HCT116 (cell line): ENCODE results near the gene TDRD9. TPM values are rescaled to one million over a fixed set of nuclear protein-coding genes. Genes with fewer than 3 reads are reported as not detected.

Experiments used
- ATAC-seq: fragments of 200-7000 bp; cut with Tn5 transposase; 2 replicates; pipeline ENCODE4 v1.9.1; 2020; ENCODE audit warnings: mild to moderate bottlenecking, moderate library complexity
- BruUV-seq: library from RNA; stranded (reverse); fragments of 400-500 nt; replicated peaks from 2 replicates; lab custom pipeline; 2021; lab: Mats Ljungman, UMichigan
- CTCF ChIA-PET: fragments of 300-600 bp; sonication (Branson Sonifier 250); formaldehyde crosslinking; loops from one replicate; lab custom pipeline; 2021; ENCODE audit warnings: antibody characterized with exemption; lab: Charles Lee
- POLR2A ChIA-PET: fragments of 300-600, 350-600 bp; sonication (Branson Sonifier 250); formaldehyde crosslinking; loops from one replicate; lab custom pipeline; 2021; ENCODE audit warnings: antibody characterized with exemption; lab: Charles Lee
- RAD21 ChIA-PET, 2 experiments: fragments of 300-600 bp; sonication (Branson Sonifier 250); formaldehyde crosslinking; loops; one replicate each; lab custom pipeline; 2023; ENCODE audit warnings: low total read pairs in 2 of 2; ENCODE audit not compliant: uncharacterized antibody in 2 of 2, unreplicated experiment in 2 of 2, low non-redundant PET in 1 of 2; lab: Charles Lee
- DNase-seq: peaks from one replicate; pipeline ENCODE4 v3.0.0-alpha.2; 2010; ENCODE audit warnings: low read depth, low spot score
- H2AFZ ChIP-seq: fragments of 200-600 bp; shearing (Covaris generic), sonication (generic); 2 replicates; pipeline ENCODE4 v1.6.1; 2017; ENCODE audit warnings: low read depth, mixed run types, mixed read lengths, antibody characterized with exemption, low read length; ENCODE audit not compliant: poor library complexity, severe bottlenecking
- H3K27ac ChIP-seq: 2 replicates; pipeline ENCODE4 v1.5.1; 2012; ENCODE audit warnings: low read depth, low read length
- H3K27me3 ChIP-seq: fragments of 200-600 bp; sonication (generic); 2 replicates; pipeline ENCODE4 v1.6.1; 2016; ENCODE audit warnings: mixed run types, low read length, mixed read lengths; ENCODE audit not compliant: insufficient read depth
- H3K36me3 ChIP-seq, 2 experiments: fragments of 200-500 bp in 1 of 2; fragments of 200-600 bp in 1 of 2; sonication (Bioruptor generic) in 1 of 2; sonication (generic) in 1 of 2; 2 replicates each; pipeline versions ENCODE4 v1.5.1 to v1.6.1; 2014 to 2016; ENCODE audit warnings: low read length in 2 of 2, inconsistent platforms in 1 of 2, mixed read lengths in 1 of 2, mixed run types in 1 of 2; ENCODE audit not compliant: insufficient read depth in 2 of 2, control insufficient read depth in 1 of 2
- H3K4me1 ChIP-seq, 2 experiments: fragments of 200-600 bp in 1 of 2; sonication (generic) in 1 of 2; 2 replicates each; pipeline versions ENCODE4 v1.5.1 to v1.6.1; 2012 to 2017; ENCODE audit warnings: low read length in 2 of 2, inconsistent platforms in 1 of 2, mild to moderate bottlenecking in 1 of 2, mixed read lengths in 1 of 2, mixed run types in 1 of 2, moderate library complexity in 1 of 2; ENCODE audit not compliant: insufficient read depth in 2 of 2, control insufficient read depth in 1 of 2
- H3K4me2 ChIP-seq: fragments of 200-600 bp; sonication (generic); 2 replicates; pipeline ENCODE4 v1.6.1; 2017; ENCODE audit warnings: mixed run types, low read length, mixed read lengths
- H3K4me3 ChIP-seq, 2 experiments: fragments of 200-600 bp in 1 of 2; sonication (generic) in 1 of 2; replicated peaks in 1 of 2; 2 replicates each; pipeline ENCODE4 v1.5.1; 2011 to 2016; ENCODE audit warnings: low read length in 2 of 2, control low read depth in 1 of 2, low read depth in 1 of 2, mild to moderate bottlenecking in 1 of 2, mixed read lengths in 1 of 2, mixed run types in 1 of 2
- H3K79me2 ChIP-seq: fragments of 200-600 bp; sonication (generic); 2 replicates; pipeline ENCODE4 v1.6.1; 2017; ENCODE audit warnings: mild to moderate bottlenecking, mixed run types, low read length, moderate library complexity, mixed read lengths; ENCODE audit not compliant: insufficient read depth
- H3K9ac ChIP-seq: fragments of 200-600 bp; sonication (generic); 2 replicates; pipeline ENCODE4 v1.6.1; 2016; ENCODE audit warnings: low read length, mixed read lengths
- H3K9me2 ChIP-seq: fragments of 200-600 bp; sonication (generic), shearing (Covaris generic); 2 replicates; pipeline ENCODE4 v1.6.1; 2017; ENCODE audit warnings: mixed run types, mild to moderate bottlenecking, moderate library complexity; ENCODE audit not compliant: insufficient read depth
- H3K9me3 ChIP-seq, 2 experiments: fragments of 200-500 bp in 1 of 2; fragments of 200-600 bp in 1 of 2; sonication (Bioruptor generic) in 1 of 2; sonication (generic) in 1 of 2; 2 replicates each; pipeline ENCODE4 v1.6.1; 2014 to 2017; ENCODE audit warnings: low read length in 2 of 2, mixed read lengths in 2 of 2, inconsistent platforms in 1 of 2, low read depth in 1 of 2, mild to moderate bottlenecking in 1 of 2, mixed run types in 1 of 2, moderate library complexity in 1 of 2; ENCODE audit not compliant: control insufficient read depth in 1 of 2, insufficient read depth in 1 of 2
- H4K20me1 ChIP-seq: fragments of 200-600 bp; sonication (generic), shearing (Covaris generic); 2 replicates; pipeline ENCODE4 v1.6.1; 2017; ENCODE audit warnings: mixed run types, mild to moderate bottlenecking, moderate library complexity; ENCODE audit not compliant: insufficient read depth
- CBX3 ChIP-seq: IDR thresholded peaks from 2 replicates; pipeline ENCODE4 v1.6.1; 2012; ENCODE audit warnings: low read depth
- EGR1 ChIP-seq: IDR thresholded peaks from 2 replicates; pipeline ENCODE4 v1.6.1; 2012; ENCODE audit warnings: low read depth
- ELF1 ChIP-seq: IDR thresholded peaks from 2 replicates; pipeline ENCODE4 v1.6.1; 2012; ENCODE audit warnings: low read depth, borderline replicate concordance
- FOSL1 ChIP-seq: IDR thresholded peaks from 2 replicates; pipeline ENCODE4 v1.6.1; 2012; ENCODE audit warnings: low read depth
- JUND ChIP-seq: IDR thresholded peaks from 2 replicates; pipeline ENCODE4 v1.6.1; 2012
- MAX ChIP-seq: IDR thresholded peaks from 2 replicates; pipeline ENCODE4 v1.6.1; 2012
- POLR2A ChIP-seq: IDR thresholded peaks from 2 replicates; pipeline ENCODE4 v1.7.0; 2011; ENCODE audit warnings: borderline replicate concordance; ENCODE audit not compliant: insufficient read depth, insufficient read length; ENCODE audit errors: extremely low read depth
- POLR2AphosphoS5 ChIP-seq: IDR thresholded peaks from 2 replicates; pipeline ENCODE4 v1.6.1; 2011; ENCODE audit warnings: mild to moderate bottlenecking, low read depth, low read length, moderate library complexity
- SIN3A ChIP-seq: IDR thresholded peaks from 2 replicates; pipeline ENCODE4 v1.6.1; 2012; ENCODE audit warnings: low read depth
- SP1 ChIP-seq: IDR thresholded peaks from 2 replicates; pipeline ENCODE4 v1.6.1; 2012; ENCODE audit warnings: low read depth
- YY1 ChIP-seq: IDR thresholded peaks from 2 replicates; pipeline ENCODE4 v1.6.1; 2011; ENCODE audit warnings: low read length, low read depth, moderate library complexity, mild to moderate bottlenecking; ENCODE audit not compliant: insufficient replicate concordance; ENCODE audit errors: extremely low read depth
- ZFX ChIP-seq: fragments of 450-650 bp; IDR thresholded peaks from 2 replicates; pipeline ENCODE4 v1.6.1; 2017
- ZNF274 ChIP-seq: fragments of 200-500 bp; sonication (Bioruptor generic); IDR thresholded peaks from 2 replicates; pipeline ENCODE4 v1.6.1; 2014; ENCODE audit warnings: mild to moderate bottlenecking, low read depth, low read length, inconsistent platforms
- intact Hi-C: fragments of 100-400 bp; cut with micrococcal nuclease; formaldehyde crosslinking; loops from 2 replicates; pipeline ENCODE4 v1.10.0; 2022
- total RNA-seq: library from RNA; stranded (reverse); gene quantifications from one replicate; pipeline ENCODE4 v1.2.1, GENCODE V29; 2021; ENCODE audit not compliant: unreplicated experiment
- TF ChIP-seq, protein P1 (sequence below), 3 experiments: fragments of 200-600 bp in 1 of 3; sonication (generic) in 1 of 3; IDR thresholded peaks in 2 of 3; conservative IDR thresholded peaks in 1 of 3; 2 replicates each; pipeline ENCODE4 v1.5.1; 2012 to 2017; ENCODE audit warnings: low read depth in 2 of 3, low read length in 2 of 3, antibody characterized with exemption in 1 of 3, borderline replicate concordance in 1 of 3, control low read depth in 1 of 3, mild to moderate bottlenecking in 1 of 3, mixed read lengths in 1 of 3, mixed run types in 1 of 3, moderate library complexity in 1 of 3; ENCODE audit not compliant: insufficient read depth in 1 of 3

The TDRD9 gene
- total RNA-seq, 1 experiment from 2014 or later, result not detected

DNA sequence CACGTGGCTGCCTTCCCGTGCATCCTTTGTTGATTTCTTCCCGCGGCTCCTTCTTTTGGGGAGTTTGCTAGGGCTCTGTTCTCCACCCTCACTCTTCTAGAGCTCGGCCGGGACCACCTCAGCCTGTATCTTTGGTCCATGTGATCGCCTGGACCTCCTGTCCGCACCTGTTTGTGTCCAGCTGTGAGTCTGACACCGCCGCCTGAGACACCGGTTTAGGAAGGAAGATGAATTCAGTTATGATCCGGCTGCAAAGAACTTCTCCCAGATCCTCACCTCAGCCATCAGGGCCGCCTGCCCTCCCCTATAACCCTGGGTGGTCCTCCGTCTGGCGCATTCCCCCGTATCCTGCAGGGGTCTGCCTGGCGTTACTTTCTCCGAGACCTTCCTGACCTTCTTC lies 690 bp upstream of the TDRD9 start:
- no peaks in the 10 kb centered on the region for H3K36me3 ChIP-seq
- intact Hi-C loops, result no loop called here
- H3K9me3 ChIP-seq, result no peaks in the 10 kb centered on the region
- no peak overlapping the region for H3K4me3 ChIP-seq
- no peaks in the 10 kb centered on the region for H4K20me1 ChIP-seq
- no peaks in the 10 kb centered on the region for H3K27me3 ChIP-seq
- ChIA-PET RAD21 (no interaction called here), CTCF (no interaction called here), POLR2A (no interaction called here)
- no peak overlapping the region for H2AFZ ChIP-seq
- ATAC-seq (no peak), DNase-seq (no peak)
- TF ChIP-seq CBX3, result no peak
- TF ChIP-seq ZFX, result no peak
- TF ChIP-seq EGR1, result no peak
- TF ChIP-seq FOSL1, result no peak
- TF ChIP-seq SP1, result no peak
- TF ChIP-seq POLR2AphosphoS5, result no peak
- TF ChIP-seq ELF1, result no peak
- TF ChIP-seq SIN3A, result no peak
- no peak for TF ChIP-seq JUND
- TF ChIP-seq POLR2A, result no peak
- TF ChIP-seq YY1, result no peak
- TF ChIP-seq, protein P1, sequence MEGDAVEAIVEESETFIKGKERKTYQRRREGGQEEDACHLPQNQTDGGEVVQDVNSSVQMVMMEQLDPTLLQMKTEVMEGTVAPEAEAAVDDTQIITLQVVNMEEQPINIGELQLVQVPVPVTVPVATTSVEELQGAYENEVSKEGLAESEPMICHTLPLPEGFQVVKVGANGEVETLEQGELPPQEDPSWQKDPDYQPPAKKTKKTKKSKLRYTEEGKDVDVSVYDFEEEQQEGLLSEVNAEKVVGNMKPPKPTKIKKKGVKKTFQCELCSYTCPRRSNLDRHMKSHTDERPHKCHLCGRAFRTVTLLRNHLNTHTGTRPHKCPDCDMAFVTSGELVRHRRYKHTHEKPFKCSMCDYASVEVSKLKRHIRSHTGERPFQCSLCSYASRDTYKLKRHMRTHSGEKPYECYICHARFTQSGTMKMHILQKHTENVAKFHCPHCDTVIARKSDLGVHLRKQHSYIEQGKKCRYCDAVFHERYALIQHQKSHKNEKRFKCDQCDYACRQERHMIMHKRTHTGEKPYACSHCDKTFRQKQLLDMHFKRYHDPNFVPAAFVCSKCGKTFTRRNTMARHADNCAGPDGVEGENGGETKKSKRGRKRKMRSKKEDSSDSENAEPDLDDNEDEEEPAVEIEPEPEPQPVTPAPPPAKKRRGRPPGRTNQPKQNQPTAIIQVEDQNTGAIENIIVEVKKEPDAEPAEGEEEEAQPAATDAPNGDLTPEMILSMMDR (IDR thresholded peaks at IDR 0.05 in 2 of 3, conservative IDR thresholded peaks at IDR 0.05 in 1 of 3; ENCODE audit: borderline replicate concordance in 1 of 3, insufficient read depth in 1 of 3, low read depth in 2 of 3, low read length in 2 of 3), result no peak
- no peak for TF ChIP-seq ZNF274
- no peak for TF ChIP-seq MAX
- no peaks in the 10 kb centered on the region for H3K79me2 ChIP-seq
- BruUV-seq, result no TSS peak
- H3K4me1 ChIP-seq, result peaks cover 7 to 15% of the 10 kb centered on the region in 2 experiments; a peak in 3 of 4 replicates
- no peak overlapping the region for H3K9ac ChIP-seq
- H3K4me2 ChIP-seq, result no peak overlapping the region
- H3K9me2 ChIP-seq, result no peaks in the 10 kb centered on the region
- no peak overlapping the region for H3K27ac ChIP-seq
